Esophagus muscularis mucosa (tissue), 3 donors: ENCODE measurements around the gene POLDIP3.

Source experiments
- CTCF ChIP-seq, 3 experiments: fragments of 200-600 bp in 2 of 3; fragments of 450-650 bp in 1 of 3; sonication (generic) in 2 of 3; IDR thresholded peaks; one replicate each; pipeline ENCODE4 v1.5.1; 2017 to 2019; ENCODE audit warnings: antibody characterized with exemption in 3 of 3, mild to moderate bottlenecking in 2 of 3, moderate library complexity in 1 of 3
- EP300 ChIP-seq: sonication (generic); formaldehyde crosslinking; IDR thresholded peaks from one replicate; pipeline ENCODE4 v1.6.1; 2017; ENCODE audit warnings: antibody characterized with exemption

GRCh38 chr22:42548597-42549330 lies 65.9 kb downstream of the POLDIP3 start:
- TF ChIP-seq CTCF (IDR thresholded peaks at IDR 0.05) (no peak), EP300 (no peak)
